Measurements from ENCODE around the gene PYGB.

Gene PYGB

DNA sequence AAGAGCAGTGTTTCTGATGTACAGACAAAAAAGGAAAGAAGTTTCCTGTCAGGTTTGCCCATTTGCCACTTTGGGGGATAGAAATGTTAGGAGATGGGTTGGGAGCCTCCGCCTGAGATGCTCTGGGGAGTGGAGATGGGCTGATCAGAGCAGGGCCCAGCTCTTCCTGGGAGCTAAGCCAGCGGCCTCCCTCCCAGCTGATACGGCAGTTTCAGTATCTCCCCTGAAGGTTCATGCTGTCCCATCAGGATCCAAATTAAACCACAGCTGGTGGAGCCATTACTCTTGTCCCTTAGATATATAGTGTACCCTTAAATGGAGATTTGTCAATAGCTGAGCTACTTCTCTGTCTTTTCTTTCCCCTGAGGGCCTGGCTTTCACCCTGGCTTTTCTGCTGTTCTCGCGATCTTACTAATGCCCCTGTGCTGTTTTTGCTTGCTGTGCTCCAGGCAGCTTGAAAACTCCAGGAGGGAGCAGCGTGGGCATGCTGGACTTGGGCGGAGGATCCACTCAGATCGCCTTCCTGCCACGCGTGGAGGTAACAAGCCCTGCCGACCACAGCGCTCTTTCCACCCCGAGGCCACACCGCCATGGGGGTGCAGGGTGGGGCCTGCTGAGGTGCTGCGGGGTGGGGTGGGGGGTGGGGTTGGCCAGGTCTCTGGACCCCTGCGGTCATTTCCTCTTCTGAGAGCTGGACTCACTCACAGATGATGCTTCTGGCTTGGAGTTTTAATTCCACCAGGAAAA is 31.5 kb upstream of the PYGB start:
- no peak for DNase-seq (ENCODE audit: low read depth)

DNA sequence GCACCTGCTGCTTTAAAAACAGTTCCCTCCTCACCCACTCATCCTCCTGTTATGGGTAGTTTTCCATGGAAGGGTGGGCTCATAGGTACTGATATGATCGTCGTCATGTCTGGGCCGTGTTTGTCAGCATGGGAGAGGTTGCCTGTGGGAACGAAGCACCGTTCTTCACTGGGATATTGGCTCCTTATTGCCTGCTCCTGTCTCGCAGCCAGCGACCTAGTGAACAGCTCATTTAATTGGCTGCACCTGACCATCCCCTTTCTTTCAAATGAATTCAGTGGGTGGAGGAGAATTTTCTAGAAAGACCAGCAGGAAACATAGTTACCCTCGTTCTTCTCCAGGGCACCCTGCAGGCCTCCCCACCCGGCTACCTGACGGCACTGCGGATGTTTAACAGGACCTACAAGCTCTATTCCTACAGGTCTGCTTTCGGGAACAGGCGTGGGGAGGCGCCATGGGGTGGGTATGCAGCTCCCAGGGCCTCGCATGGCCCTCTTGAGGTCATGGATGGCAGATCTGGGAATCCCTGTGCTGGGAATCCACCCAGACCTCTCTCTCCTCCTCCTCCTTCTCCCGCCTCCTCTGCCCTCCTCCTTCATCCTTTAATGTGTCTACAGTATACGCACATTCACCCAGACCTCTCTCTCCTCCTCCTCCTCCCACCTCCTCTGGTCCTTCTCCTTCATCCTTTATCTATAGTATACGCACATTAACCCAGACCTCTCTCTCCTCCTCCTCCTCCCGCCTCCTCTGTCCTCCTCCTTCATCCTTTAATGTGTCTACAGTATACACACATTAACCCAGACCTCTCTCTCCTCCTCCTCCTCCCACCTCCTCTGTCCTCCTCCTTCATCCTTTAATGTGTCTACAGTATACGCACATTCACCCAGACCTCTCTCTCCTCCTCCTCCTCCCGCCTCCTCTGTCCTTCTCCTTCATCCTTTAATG is 30.4 kb upstream of the PYGB start:
- DNase-seq (ENCODE audit: low read depth) = no peak

DNA sequence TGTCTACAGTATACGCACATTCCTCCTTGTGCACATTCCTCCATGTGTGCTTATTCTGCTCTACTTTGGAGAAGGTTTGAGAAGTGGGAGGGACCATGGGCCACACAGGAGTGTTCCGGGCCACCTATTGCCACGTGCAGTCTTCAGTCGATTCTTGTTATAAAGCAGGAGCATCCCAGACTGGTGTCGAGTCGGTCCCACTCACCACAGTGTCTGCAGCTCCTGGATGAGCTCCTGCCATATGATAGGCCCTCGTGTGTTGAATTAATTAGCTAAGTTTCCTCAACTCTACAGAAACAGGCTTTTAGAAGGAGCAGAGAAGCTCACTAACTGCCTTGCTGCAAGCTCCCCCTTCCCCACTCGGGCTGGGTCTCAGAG is 29.8 kb upstream of the PYGB start:
- no peak for DNase-seq (ENCODE audit: low read depth)

DNA sequence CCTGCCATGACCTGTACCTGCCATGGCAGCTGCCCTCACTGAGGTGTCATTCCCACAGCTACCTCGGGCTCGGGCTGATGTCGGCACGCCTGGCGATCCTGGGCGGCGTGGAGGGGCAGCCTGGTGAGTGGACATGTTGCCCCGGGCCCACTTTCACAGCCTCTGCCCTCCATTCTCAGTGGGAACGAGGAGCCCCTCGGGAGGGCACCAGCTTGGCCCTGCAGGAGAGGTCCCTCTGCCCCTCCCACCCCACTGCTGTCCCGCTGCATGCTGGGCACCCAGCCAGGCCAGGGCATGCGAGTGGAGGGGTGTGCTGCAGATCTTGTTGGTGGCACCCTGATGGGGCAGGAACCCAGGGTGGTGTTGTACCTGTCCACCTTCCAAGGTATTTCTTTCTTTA is 29.4 kb upstream of the PYGB start:
- DNase-seq (ENCODE audit: low read depth) = no peak

DNA sequence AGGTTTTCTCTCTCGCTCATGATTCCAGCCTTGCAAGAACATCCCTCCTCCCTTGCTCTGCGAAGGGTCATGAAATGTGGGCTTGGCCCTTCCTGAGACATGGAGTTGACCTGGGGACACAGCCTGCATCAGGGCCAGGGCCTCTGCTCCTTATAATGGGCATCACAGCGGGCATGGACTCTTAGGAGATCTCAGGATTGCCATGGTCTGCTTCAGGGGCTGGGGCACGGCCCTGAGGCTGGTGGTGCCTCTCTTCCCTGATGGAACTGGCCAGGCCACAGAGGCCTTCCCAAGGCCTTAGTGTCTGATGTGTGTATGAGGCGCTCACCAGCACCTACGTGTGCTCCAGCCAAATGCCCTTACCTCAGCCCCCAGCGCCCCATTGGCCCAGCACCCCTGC is 28.5 kb upstream of the PYGB start:
- no peak for DNase-seq (ENCODE audit: low read depth)

DNA sequence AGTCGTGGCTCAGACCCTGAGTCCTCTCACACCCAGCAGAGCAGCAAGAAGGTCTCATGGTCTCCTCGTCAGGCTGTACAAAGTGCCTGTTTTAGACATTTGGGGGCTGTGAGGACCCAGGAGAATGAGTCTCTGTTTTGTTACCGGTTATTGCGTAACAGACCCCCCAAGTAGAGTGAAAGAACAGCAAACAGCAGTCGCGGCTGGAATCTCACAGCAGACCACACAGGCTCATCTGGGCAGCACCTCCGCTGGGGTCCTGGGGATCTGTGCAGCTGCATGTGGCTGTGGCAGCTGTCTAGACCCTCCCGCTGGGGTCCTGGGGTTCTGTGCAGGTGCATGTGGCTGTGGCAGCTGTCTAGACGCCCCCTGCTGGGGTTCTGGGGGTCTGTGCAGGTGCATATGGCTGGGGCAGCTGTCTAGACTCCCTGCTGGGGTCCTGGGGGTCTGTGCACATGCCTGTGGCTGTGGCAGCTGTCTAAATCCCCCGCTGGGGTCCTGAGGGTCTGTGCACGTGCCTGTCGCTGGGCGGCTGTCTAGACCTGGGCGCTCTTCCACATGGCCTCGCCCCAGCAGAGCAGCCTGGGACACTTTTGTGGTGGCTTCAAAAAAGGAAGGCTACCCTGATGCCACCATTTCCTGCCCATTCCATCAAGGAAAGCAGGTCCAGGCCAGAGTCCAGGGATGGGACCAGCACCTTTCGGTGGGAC is 27.7 kb upstream of the PYGB start:
- DNase-seq (ENCODE audit: low read depth) = peak; percentile 1

DNA sequence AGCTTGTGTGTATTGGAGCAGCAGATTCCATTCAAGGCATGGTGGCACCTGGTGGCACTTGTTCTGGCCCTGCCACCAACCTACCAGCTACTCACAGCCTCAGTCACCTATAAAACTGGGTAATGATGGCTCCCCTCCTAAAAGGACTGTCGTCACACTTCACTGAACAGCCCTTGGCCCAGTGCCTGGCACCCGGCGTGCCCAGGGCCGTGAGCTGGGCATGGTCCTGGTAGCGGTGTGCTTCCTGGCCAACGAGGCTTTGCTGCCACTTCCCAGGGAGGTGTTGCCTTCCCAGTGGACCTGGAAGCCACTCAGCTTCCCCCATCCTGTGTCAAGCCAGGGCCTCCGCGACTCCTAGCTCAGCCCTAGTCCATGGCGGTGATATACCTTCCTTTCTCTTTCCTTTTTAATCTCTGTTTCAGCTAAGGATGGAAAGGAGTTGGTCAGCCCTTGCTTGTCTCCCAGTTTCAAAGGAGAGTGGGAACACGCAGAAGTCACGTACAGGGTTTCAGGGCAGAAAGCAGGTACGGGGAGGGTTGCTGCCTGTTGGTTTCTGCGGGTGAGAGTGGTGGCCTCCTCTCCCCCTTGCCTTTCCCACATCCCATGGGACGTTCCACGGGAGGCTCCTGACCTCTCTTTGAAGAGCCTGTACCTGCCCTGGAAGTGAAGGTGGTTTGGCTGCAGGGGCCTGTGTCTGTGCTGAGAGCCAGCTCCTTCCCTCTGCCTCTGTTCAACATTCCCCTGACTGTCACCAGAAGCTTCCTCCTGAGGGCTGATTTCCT is 26.9 kb upstream of the PYGB start:
- no peak for DNase-seq (ENCODE audit: low read depth)

DNA sequence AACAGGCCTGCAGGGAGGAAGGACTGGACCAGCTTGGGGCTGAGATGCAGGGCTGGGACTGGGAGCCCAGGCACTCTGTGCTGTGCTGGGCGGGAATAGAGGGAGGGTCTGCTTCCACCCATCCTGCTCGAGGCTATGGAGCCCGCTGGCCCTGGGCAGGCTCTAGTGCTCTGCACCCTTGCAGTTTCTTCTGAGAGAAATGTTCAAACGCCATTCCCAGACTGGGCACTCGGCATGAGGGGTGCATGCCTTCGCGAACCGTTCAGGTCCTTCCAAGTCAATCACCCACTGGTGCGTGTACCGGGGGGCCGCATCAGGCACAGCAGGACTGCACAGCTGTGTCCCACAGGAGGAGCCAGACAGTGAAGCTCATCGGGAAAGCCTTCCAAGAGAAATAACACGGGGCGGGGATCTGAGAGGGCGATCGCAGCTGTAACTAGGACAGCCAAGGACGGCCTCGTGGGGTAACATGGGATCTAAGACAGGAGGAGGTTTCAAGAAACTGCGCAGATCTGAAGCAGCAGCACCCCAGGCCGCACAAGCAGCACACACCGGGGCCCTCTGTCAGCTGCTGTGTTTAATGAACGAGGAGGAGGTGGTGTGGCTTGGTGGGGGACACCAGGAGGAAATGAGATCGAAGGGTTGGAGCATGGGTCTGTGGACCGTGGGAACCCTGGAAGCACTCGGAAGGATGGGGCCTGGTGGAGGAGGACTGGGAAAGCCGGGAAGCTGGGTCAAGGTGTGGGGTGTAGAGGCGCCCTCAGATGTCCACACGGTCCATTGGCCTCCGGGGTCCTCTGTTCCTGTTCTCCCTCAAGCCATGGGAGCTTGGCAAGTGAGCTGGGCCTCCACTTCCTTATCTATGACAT is 26.1 kb upstream of the PYGB start:
- no peak for DNase-seq (ENCODE audit: low read depth)

DNA sequence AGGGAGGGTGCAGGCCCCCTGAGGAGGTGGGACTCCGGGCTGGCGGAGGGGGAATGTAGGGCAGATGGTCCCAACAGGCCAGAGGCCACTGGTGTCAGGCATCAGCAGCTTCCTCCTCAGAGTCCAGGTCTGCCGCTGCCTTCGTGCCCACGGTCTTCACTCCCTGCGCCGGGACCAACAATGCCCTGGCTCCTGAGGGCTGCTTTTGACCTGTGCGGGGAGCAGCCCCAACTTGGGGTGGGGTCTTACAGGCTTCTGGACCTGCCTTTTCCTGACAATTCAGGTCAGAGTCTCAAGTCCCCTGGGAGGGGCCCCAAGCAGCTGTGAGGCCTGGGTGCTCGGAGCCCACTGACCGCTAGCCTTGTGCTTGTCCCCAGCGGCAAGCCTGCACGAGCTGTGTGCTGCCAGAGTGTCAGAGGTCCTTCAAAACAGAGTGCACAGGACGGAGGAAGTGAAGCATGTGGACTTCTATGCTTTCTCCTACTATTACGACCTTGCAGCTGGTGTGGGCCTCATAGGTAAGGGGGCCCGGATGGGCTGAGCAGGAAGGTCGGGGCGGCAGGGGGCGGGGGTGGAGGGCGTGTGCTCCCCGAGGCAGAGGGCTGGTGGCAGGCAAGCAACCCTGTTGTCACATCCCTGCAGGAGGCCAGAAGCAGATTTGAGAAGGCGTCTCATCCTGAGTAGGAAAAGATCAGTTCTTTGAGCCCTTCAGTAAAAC is 25.3 kb upstream of the PYGB start:
- no peak for DNase-seq (ENCODE audit: low read depth)

DNA sequence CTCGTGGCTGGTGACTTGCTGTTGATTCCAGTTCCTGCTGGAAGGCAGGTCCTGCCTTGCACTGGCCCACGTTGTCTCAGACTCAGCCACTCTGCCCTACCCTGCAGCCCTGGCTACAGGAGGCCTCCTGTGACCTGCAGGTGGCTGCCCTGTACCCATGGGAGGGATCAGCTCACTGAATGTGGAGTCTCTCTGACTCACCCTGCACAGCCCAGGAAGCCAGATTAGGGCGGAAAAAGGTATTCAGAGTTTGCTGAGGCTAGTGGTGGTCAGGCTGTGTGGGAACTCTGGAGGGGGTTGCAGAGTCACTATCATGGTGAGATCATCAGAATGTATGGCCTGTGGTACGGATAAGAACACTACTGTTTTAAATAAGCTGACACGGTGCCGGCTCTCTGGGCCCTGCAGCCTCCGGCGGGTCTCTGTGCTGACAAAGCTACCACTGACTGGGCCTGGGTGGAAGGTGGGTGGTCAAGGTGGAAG is 24.7 kb upstream of the PYGB start:
- peak; percentile 97 for DNase-seq (ENCODE audit: low read depth)

DNA sequence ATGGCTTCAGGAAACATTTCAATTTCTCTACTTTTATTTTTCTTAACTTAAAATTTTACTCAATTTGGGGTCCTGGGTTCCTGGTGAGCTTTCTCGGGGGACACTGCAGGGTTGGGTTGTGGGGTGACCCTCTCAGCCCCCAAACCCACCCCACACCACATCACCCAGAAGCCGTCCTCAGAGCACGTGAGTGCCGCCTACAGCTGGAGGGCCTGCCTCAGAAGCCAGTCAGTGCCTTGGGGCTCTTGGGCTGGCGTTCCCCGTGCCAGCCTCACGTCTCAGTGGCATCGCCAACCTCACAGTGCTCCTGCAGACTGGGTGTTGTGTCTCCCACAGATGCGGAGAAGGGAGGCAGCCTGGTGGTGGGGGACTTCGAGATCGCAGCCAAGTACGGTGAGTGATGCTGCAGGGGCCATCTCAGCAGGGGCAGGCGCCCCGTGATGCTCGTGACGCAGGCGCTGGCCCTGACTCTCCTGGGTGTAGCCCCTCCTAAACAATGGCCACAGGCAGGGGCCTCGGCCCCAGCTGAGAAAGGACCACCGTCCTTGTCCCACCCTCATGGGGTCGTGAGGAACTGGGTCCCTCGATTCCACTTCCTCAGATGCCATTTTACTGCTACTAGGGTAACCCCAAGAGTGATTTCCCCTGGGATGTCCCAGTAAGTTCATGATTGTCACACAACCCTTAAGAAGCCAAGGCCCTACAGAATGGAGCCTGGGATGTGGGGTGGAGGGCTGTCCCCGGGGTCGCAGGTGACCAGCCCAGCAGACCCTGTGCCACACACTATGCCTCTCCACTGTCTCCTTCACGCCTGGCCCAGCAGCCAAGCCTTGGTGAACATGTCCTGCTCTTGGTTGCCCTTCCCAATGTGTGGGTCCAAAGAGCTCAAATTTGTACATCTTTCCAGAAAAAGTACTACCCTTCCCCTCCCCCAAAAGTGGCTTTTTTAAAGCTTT is 23.8 kb upstream of the PYGB start:
- no peak for DNase-seq (ENCODE audit: low read depth)

DNA sequence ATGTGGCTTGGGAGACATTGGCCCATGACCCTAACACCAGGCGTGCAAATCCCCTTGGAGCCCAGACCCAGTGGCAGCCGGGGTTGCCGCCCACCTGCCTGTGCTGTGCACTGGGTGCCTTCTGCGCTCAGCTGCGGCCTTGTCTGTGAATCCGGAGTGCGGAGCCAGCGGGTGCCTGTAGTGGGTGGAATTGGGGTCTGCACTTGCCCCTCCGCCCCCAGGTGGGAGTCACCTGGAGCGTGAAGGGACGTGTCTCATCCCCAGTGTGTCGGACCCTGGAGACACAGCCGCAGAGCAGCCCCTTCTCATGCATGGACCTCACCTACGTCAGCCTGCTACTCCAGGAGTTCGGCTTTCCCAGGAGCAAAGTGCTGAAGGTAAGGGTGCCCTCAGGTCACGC is 22.9 kb upstream of the PYGB start:
- no peak for DNase-seq (ENCODE audit: low read depth)

DNA sequence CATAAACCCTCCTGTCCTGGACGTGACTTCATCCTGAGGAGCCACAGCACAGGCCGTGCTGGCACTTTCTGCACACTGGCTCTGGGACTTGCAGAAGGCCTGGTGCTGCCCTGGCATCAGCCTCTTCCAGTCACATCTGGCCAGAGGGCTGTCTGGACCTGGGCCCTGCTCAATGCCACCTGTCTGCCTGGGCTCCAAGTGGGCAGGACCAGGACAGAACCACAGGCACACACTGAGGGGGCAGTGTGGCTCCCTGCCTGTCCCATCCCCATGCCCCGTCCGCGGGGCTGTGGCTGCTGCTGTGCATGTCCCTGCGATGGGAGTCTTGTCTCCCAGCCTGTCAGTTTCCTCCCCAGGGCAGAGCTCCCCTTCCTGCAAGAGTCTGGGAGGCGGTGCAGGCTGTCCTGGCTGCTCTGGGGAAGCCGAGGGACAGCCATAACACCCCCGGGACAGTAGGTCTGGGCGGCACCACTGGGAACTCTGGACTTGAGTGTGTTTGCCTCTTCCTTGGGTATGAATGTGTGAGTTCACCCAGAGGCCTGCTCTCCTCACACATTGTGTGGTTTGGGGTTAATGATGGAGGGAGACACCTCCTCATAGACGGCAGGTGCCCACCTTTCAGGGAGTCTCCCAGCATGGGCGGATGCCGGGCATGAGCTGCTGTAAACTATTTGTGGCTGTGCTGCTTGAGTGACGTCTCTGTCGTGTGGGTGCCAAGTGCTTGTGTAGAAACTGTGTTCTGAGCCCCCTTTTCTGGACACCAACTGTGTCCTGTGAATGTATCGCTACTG is 22.0 kb upstream of the PYGB start:
- DNase-seq (ENCODE audit: low read depth) = no peak

DNA sequence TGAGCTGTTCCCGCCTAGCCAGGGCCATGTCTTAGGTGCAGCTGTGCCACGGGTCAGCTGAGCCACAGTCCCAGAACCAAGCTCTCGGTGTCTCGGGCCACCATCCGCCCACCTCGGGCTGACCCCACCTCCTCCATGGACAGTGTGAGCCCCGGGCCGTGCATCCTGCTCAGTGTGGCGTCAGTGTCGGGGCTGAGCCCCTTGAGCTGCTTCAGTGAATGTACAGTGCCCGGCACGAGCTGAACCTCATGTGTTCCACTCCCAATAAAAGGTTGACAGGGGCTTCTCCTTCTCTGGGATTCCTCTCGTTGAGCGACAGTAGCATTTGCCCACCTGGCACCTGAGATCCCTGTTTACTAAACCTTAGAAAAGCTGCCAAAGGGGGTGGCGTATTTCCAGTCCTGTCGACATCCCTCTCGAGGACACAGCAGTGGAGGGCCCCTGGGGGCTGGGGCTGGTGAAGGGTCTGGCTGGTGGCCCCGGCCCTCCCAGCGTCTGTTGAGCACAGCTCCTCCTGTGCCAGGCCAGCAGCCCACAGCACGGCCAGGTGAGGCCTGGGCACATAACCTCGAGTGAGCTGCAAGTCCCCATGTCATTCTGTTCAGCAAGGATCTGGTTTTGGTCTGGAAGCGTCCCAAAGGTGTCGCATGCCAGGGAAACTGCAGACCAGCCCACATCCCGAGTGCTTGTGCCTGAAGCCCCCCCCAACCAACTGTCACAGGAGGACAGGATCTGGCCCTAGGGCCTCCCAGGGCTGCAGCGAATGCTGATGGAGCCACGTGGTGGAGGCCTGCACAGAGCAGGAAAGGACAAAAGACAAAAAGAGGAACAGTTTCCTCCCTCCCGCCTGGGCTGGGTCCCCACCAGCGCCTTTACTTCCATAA is 21.2 kb upstream of the PYGB start:
- no peak for DNase-seq (ENCODE audit: low read depth)

DNA sequence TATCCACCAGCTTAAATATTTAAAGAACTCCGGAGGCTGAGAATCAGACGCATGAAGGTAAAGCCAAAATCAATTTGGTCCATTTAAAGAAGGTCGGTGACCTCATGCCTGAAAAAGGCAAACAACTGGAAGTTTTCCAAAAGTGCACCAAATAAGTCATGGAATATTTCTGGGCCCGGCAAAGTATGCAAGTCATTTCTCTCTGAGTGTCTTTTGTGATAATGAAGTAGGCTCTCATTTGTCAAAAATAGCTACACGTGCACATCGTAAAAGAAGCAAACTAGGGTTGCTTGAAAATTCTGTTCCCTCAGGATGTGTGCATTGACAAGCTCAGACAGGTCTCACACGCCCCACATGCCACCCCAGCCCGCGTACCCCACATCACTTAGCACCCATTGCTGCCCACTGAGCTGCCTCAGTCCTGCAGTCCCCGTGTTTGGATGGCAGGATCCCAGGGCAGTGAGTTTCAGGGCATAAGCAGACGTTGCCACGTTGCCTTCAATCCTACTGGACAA is 20.5 kb upstream of the PYGB start:
- DNase-seq (ENCODE audit: low read depth) = peak; percentile 94

DNA sequence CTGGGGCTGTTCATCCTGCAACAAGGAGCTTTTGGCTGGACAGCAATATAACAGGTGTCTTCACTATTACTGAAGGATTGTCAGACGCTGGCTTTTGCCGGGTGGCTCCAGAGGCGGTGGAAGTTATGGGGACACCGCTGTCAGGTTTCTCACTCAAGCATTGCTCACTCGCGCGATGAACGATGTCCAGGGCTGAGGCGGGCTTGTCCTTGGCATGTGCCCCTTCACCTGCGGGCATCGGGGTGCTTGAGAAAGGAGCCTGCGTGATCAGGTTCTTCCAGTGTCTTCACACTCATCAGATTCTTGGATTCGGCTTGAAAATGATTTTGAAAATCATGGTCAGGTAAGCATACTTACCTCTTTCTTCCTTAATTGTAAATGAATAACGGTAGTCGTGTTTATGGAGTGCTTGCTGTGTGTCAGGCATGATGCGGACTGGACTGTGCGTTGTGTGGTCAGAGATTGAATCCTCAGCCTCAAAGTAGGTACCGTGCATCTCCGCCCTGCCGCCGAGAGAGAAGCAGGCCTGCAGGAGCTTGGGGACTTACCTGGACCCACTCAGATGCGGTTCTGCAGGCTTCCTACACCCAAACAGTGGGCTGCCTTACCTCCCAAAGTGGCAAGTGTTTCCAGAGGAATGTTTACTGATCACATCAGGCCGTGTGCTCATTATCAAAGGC is 18.3 kb upstream of the PYGB start:
- DNase-seq (ENCODE audit: low read depth) = no peak
